ENCODE results near the gene CHRNB2. TPM values are rescaled to one million over a fixed set of nuclear protein-coding genes. Genes with fewer than 3 reads are reported as not detected.

The CHRNB2 gene
- total RNA-seq, 1 experiment from 2014 or later, result 3.2 TPM

- CTCF ChIA-PET, result no interaction called here
- POLR2A ChIA-PET (ENCODE audit: low non-redundant PET), result no interaction called here
- intact Hi-C loops (cut with micrococcal nuclease; ENCODE audit: unreplicated experiment), result no loop called here
- no peak for TF ChIP-seq CTCF (conservative IDR thresholded peaks at IDR 0.05; ENCODE audit: low read depth, low read length)
- H3K36me3 ChIP-seq (ENCODE audit: insufficient read depth, low read length, poor library complexity, severe bottlenecking), result peaks cover 95% of the 10 kb centered on the region
- no peaks in the 10 kb centered on the region for H3K27me3 ChIP-seq (replicated peaks; ENCODE audit: insufficient read depth, low read depth, low read length, poor library complexity)
- H3K9me3 ChIP-seq (ENCODE audit: low read depth, low read length, poor library complexity, severe bottlenecking), result no peaks in the 10 kb centered on the region
- peak overlapping the region; percentile 53 for H3K27ac ChIP-seq (ENCODE audit: low read depth, low read length, poor library complexity, severe bottlenecking)
- no peaks in the 10 kb centered on the region for H3K4me1 ChIP-seq (ENCODE audit: insufficient read depth, low read length, poor library complexity, severe bottlenecking)
- no peak overlapping the region for H3K4me3 ChIP-seq (ENCODE audit: low read depth, low read length, poor library complexity, severe bottlenecking)
- BruUV-seq (replicated peaks), result no TSS peak
- DNase-seq (ENCODE audit: low spot score), result no peak
These were observed 16.9 kb downstream of the CHRNB2 start for GRCh38 chr1:154584267-154584994.

GRCh38 chr1:154586231-154586630 is 18.7 kb downstream of the CHRNB2 start:
- ChIA-PET POLR2A (ENCODE audit: low non-redundant PET) (no interaction called here), CTCF (no interaction called here)
- Histone ChIP-seq H3K27me3 (replicated peaks; ENCODE audit: insufficient read depth, low read depth, low read length, poor library complexity) (no peaks in the 10 kb centered on the region), H3K27ac (ENCODE audit: low read depth, low read length, poor library complexity, severe bottlenecking) (no peak overlapping the region), H3K4me3 (ENCODE audit: low read depth, low read length, poor library complexity, severe bottlenecking) (no peak overlapping the region), H3K36me3 (ENCODE audit: insufficient read depth, low read length, poor library complexity, severe bottlenecking) (peaks cover 97% of the 10 kb centered on the region), H3K9me3 (ENCODE audit: low read depth, low read length, poor library complexity, severe bottlenecking) (no peaks in the 10 kb centered on the region), H3K4me1 (ENCODE audit: insufficient read depth, low read length, poor library complexity, severe bottlenecking) (no peaks in the 10 kb centered on the region)
- BruUV-seq (replicated peaks), result no TSS peak
- TF ChIP-seq CTCF (conservative IDR thresholded peaks at IDR 0.05; ENCODE audit: low read depth, low read length), result no peak
- TF ChIP-seq EZH2 (IDR thresholded peaks at IDR 0.05; ENCODE audit: borderline replicate concordance, low read depth, low read length, poor library complexity, severe bottlenecking), result no peak
- no peak for DNase-seq (ENCODE audit: low spot score)
- intact Hi-C loops (cut with micrococcal nuclease; ENCODE audit: unreplicated experiment), result no loop called here

- Histone ChIP-seq H3K9me3 (ENCODE audit: low read depth, low read length, poor library complexity, severe bottlenecking) (no peaks in the 10 kb centered on the region), H3K4me1 (ENCODE audit: insufficient read depth, low read length, poor library complexity, severe bottlenecking) (no peaks in the 10 kb centered on the region), H3K36me3 (ENCODE audit: insufficient read depth, low read length, poor library complexity, severe bottlenecking) (peaks cover 100% of the 10 kb centered on the region), H3K4me3 (ENCODE audit: low read depth, low read length, poor library complexity, severe bottlenecking) (no peak overlapping the region), H3K27me3 (replicated peaks; ENCODE audit: insufficient read depth, low read depth, low read length, poor library complexity) (no peaks in the 10 kb centered on the region), H3K27ac (ENCODE audit: low read depth, low read length, poor library complexity, severe bottlenecking) (no peak overlapping the region)
- no peak for DNase-seq (ENCODE audit: low spot score)
- no TSS peak for BruUV-seq (replicated peaks)
- CTCF ChIA-PET, result no interaction called here
- POLR2A ChIA-PET (ENCODE audit: low non-redundant PET), result no interaction called here
- TF ChIP-seq EZH2 (IDR thresholded peaks at IDR 0.05; ENCODE audit: borderline replicate concordance, low read depth, low read length, poor library complexity, severe bottlenecking), result no peak
- no peak for TF ChIP-seq CTCF (conservative IDR thresholded peaks at IDR 0.05; ENCODE audit: low read depth, low read length)
- intact Hi-C loops (cut with micrococcal nuclease; ENCODE audit: unreplicated experiment), result no loop called here
These were observed 19.1 kb downstream of the CHRNB2 start for GRCh38 chr1:154586641-154587040.

Data from A673 (cell line).